T-cell (primary cell): Measurements from ENCODE around the gene CELF5. TPM values are rescaled to one million over a fixed set of nuclear protein-coding genes. Genes with fewer than 3 reads are reported as not detected.
A peak's percentile ranks its signal among the peaks of the same experiment; 100 is the strongest.

ENCODE experiments used
- ATAC-seq, 4 experiments: fragments of 200-7000 bp in 3 of 4; fragments of 150-1000 bp in 1 of 4; cut with Tn5 transposase; replicated peaks in 1 of 4; 1 replicate in 3 of 4; 2 replicates in 1 of 4; pipeline ENCODE4 v1.10.0; 2021; ENCODE audit warnings: moderate library complexity in 3 of 4, mild to moderate bottlenecking in 2 of 4, moderate number of reproducible peaks in 1 of 4
- CTCF ChIA-PET, 2 donors: fragments of 300-600 bp; sonication (Branson Sonifier 250); formaldehyde crosslinking; loops; one replicate each; lab custom pipeline; 2022; ENCODE audit warnings: antibody characterized with exemption in 2 of 2; lab: Charles Lee
- POLR2A ChIA-PET, 2 donors: fragments of 300-600 bp; sonication (Branson Sonifier 250); formaldehyde crosslinking; loops; one replicate each; lab custom pipeline; 2022; ENCODE audit warnings: antibody characterized with exemption in 2 of 2; lab: Charles Lee
- DNase-seq, 35 experiments: peaks; one replicate each; pipeline versions ENCODE4 v3.0.0 to v3.0.0-alpha.2; 2013 to 2023
- H3K27ac ChIP-seq: one replicate; pipeline ENCODE4 v1.5.1; 2013; ENCODE audit warnings: low read length
- H3K27me3 ChIP-seq, 2 experiments: replicated peaks in 1 of 2; 1 replicate in 1 of 2; 2 replicates in 1 of 2; pipeline versions ENCODE4 v1.6.1 to v1.7.0; 2013; ENCODE audit warnings: low read length in 1 of 2, mixed read lengths in 1 of 2; ENCODE audit not compliant: control insufficient read depth in 2 of 2, insufficient read depth in 2 of 2; ENCODE audit errors: extremely low read depth in 1 of 2
- H3K36me3 ChIP-seq, 2 donors: 1 replicate in 1 of 2; 2 replicates in 1 of 2; pipeline versions ENCODE4 v1.6.1 to v1.7.0; 2013; ENCODE audit warnings: low read length in 1 of 2; ENCODE audit not compliant: control insufficient read depth in 2 of 2, insufficient read depth in 1 of 2; ENCODE audit errors: extremely low read depth in 1 of 2
- H3K4me1 ChIP-seq, 2 experiments: 1 replicate in 1 of 2; 2 replicates in 1 of 2; pipeline versions ENCODE4 v1.6.1 to v1.7.0; 2013; ENCODE audit warnings: low read length in 2 of 2, mixed read lengths in 1 of 2; ENCODE audit not compliant: insufficient read depth in 2 of 2, control insufficient read depth in 1 of 2; ENCODE audit errors: extremely low read depth in 1 of 2
- H3K4me3 ChIP-seq, 2 donors: 1 replicate in 1 of 2; 2 replicates in 1 of 2; pipeline versions ENCODE4 v1.5.1 to v1.7.0; 2013; ENCODE audit warnings: mild to moderate bottlenecking in 2 of 2, low read length in 1 of 2, moderate library complexity in 1 of 2; ENCODE audit not compliant: control insufficient read depth in 1 of 2; ENCODE audit errors: extremely low read depth in 1 of 2
- H3K9me3 ChIP-seq: 2 replicates; pipeline ENCODE4 v1.7.0; 2013
- H3K27ac Mint-ChIP-seq, 2 donors: one replicate each; pipeline ENCODE4 v1.8.0; 2020 to 2021; ENCODE audit warnings: mild to moderate bottlenecking in 2 of 2, mixed read lengths in 2 of 2
- H3K27me3 Mint-ChIP-seq, 2 donors: one replicate each; pipeline ENCODE4 v1.8.0; 2021 to 2022; ENCODE audit warnings: mixed read lengths in 2 of 2
- H3K36me3 Mint-ChIP-seq: one replicate; pipeline ENCODE4 v1.8.0; 2021; ENCODE audit warnings: mixed read lengths
- H3K4me1 Mint-ChIP-seq, 3 donors: one replicate each; pipeline ENCODE4 v1.8.0; 2020 to 2022; ENCODE audit warnings: mixed read lengths in 3 of 3, mild to moderate bottlenecking in 1 of 3
- H3K4me3 Mint-ChIP-seq, 3 donors: one replicate each; pipeline ENCODE4 v1.8.0; 2020 to 2022; ENCODE audit warnings: mild to moderate bottlenecking in 3 of 3, mixed read lengths in 3 of 3, moderate library complexity in 3 of 3
- H3K9me3 Mint-ChIP-seq, 3 donors: one replicate each; pipeline ENCODE4 v1.8.0; 2020 to 2022; ENCODE audit warnings: mixed read lengths in 3 of 3
- WGBS: methylation state at CpG from one replicate; pipeline ENCODE4 v1.1.5; 2013; ENCODE audit warnings: missing lambda C conversion rate; ENCODE audit not compliant: insufficient coverage; 5-methylcytosine and 5-hydroxymethylcytosine counted together
- total RNA-seq, 35 experiments: library from RNA in 6 of 35; stranded (reverse) in 6 of 35; fragments of 120-200 nt in 1 of 35; gene quantifications; one replicate each; pipeline versions ENCODE4 v1.2.1 to v1.2.4 and lab custom pipeline; 2013 to 2026

The CELF5 gene
- total RNA-seq, 5 donors from 2014 or later (not counting 1 experiment from before 2014, with no cell fraction given) = 0.23 to 1.9 (median 0.39) TPM; not detected in 1

- peak overlapping the region in 1 of 2 donors; percentile 44 for H3K4me3 ChIP-seq
- Mint-ChIP-seq H3K9me3 (no peaks in the 10 kb centered on the region), H3K36me3 (no peaks in the 10 kb centered on the region), H3K4me1 (peaks cover 2 to 8% (median 5%) of the 10 kb centered on the region in 3 donors), H3K27me3 (no peaks in the 10 kb centered on the region), H3K27ac (no peak overlapping the region), H3K4me3 (peak overlapping the region in 2 of 3 donors; percentile 17 to 47)
- H3K9me3 ChIP-seq = no peaks in the 10 kb centered on the region
- 41% methylated on average over 19 of the region's 26 CpGs for WGBS
- ChIA-PET CTCF (interaction anchor here (0.6 to 1.5 kb wide), 5 partner anchors 13 to 1949 kb away, joined by 3 to 5 read pairs (median 5); no protein-coding TSS in a partner anchor), POLR2A (no interaction called here)
- ATAC-seq (peak; percentile 68 to 94 (median 78)), DNase-seq (peak in 23 of 35 experiments; percentile 25 to 66 (median 38))
- peaks cover 0 to 24% of the 10 kb centered on the region in 2 experiments for H3K4me1 ChIP-seq
- H3K27me3 ChIP-seq = no peaks in the 10 kb centered on the region
- no peaks in the 10 kb centered on the region for H3K36me3 ChIP-seq
- no peak overlapping the region for H3K27ac ChIP-seq
These were observed 119.4 kb downstream of the CELF5 start for GRCh38 chr19:3343619-3344502.

- ATAC-seq (no peak), DNase-seq (no peak)
- no peaks in the 10 kb centered on the region for H3K27me3 ChIP-seq
- H3K4me1 Mint-ChIP-seq = peaks cover 0 to 4% (median 2%) of the 10 kb centered on the region in 3 donors
- H3K9me3 Mint-ChIP-seq = no peaks in the 10 kb centered on the region
- no peak overlapping the region for H3K4me3 Mint-ChIP-seq
- no peaks in the 10 kb centered on the region for H3K36me3 Mint-ChIP-seq
- no peak overlapping the region for H3K27ac ChIP-seq
- no peaks in the 10 kb centered on the region for H3K9me3 ChIP-seq
- H3K4me1 ChIP-seq = peaks cover 0 to 15% of the 10 kb centered on the region in 2 experiments
- no peak overlapping the region for H3K4me3 ChIP-seq
- POLR2A ChIA-PET = no interaction called here
- H3K27ac Mint-ChIP-seq = no peak overlapping the region
- CTCF ChIA-PET = no interaction called here
- no peaks in the 10 kb centered on the region for H3K36me3 ChIP-seq
- WGBS = 89% methylated on average over 20 of the region's 25 CpGs
- no peaks in the 10 kb centered on the region for H3K27me3 Mint-ChIP-seq
These were observed 120.4 kb downstream of the CELF5 start for GRCh38 chr19:3344608-3345598.

GRCh38 chr19:3345850-3346460, 121.5 kb downstream of the CELF5 start:
- Histone ChIP-seq H3K4me1 (peaks cover 0 to 15% of the 10 kb centered on the region in 2 experiments), H3K9me3 (no peaks in the 10 kb centered on the region), H3K27ac (no peak overlapping the region), H3K27me3 (no peaks in the 10 kb centered on the region), H3K4me3 (no peak overlapping the region), H3K36me3 (no peaks in the 10 kb centered on the region)
- Mint-ChIP-seq H3K27me3 (no peaks in the 10 kb centered on the region), H3K4me1 (peaks cover 0 to 1% (median 0%) of the 10 kb centered on the region in 3 donors), H3K4me3 (no peak overlapping the region), H3K9me3 (no peaks in the 10 kb centered on the region), H3K36me3 (no peaks in the 10 kb centered on the region), H3K27ac (no peak overlapping the region)
- CTCF ChIA-PET = no interaction called here
- DNase-seq (no peak), ATAC-seq (no peak)
- POLR2A ChIA-PET = interaction anchor here in 1 of 2 donors (0.5 kb wide), 1 partner anchor 46 kb away, joined by 6 read pairs; no protein-coding TSS in a partner anchor
- WGBS = 83% methylated on average over 4 of the region's 15 CpGs

Other genes with a start within 250 kb of the CELF5 start
- gene TLE6, start 247.1 kb upstream of the CELF5 start, total RNA-seq = under 1 TPM in 3 of 5 donors, not detected in 2; 0.36 to 0.61 (median 0.50) TPM
- gene TLE2, start 195.4 kb upstream of the CELF5 start, total RNA-seq = 10 to 100 TPM; 16.7 to 29.7 (median 21.5) TPM
- 1,000 to 10,000 TPM in 3 of 5 donors, 100 to 1,000 TPM in 2; 777 to 1,202 (median 1,047) TPM for gene TLE5, start 162.2 kb upstream of the CELF5 start, total RNA-seq
- 1 to 10 TPM; 2.3 to 6.3 (median 4.0) TPM for gene GNA11, start 130.3 kb upstream of the CELF5 start, total RNA-seq
- gene GNA15, start 88.6 kb upstream of the CELF5 start, total RNA-seq = 10 to 100 TPM in 1 of 5 donors, 1 to 10 TPM in 4; 1.8 to 13.2 (median 2.8) TPM
- 100 to 1,000 TPM in 3 of 5 donors, 10 to 100 TPM in 2; 77.0 to 345 (median 324) TPM for gene S1PR4, start 45.9 kb upstream of the CELF5 start, total RNA-seq
- 10 to 100 TPM; 47.2 to 69.5 (median 61.0) TPM for gene NCLN, start 38.7 kb upstream of the CELF5 start, total RNA-seq
- 10 to 100 TPM; 27.1 to 41.7 (median 37.2) TPM for gene NFIC, start 141.9 kb downstream of the CELF5 start, total RNA-seq